DMS 273 (cell line): ENCODE measurements around the gene PRRX1.

Experiments
- DNase-seq: peaks from one replicate; lab custom pipeline; 2025; ENCODE audit not compliant: unreplicated experiment; lab: John Stamatoyannopoulos, UW

The PRRX1 gene

DNA sequence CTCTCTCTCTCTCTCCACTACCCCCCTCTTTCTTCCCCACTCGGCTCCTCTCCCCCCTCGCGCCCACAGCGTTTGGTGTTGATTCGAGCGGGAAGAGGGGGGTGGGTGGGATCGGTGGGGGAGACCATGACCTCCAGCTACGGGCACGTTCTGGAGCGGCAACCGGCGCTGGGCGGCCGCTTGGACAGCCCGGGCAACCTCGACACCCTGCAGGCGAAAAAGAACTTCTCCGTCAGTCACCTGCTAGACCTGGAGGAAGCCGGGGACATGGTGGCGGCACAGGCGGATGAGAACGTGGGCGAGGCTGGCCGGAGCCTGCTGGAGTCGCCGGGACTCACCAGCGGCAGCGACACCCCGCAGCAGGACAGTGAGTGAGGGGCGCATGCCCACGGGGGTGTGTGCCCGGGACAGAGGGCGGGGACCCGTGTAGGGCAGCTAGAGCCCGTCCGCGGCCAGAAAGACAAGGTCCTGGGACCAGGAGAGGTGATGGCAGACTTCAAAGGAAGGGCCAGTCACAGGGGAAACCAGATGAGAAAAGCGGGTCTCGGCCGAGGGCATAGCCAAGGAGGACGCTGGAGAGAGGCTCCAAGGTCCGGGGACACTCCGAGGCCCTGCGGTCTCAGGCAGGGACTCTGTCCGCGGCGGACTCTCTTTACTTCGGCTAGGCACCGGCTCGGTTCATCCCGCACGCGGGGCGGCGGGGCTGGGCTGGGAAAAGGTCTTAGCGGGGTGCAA, at the start of gene PRRX1:
TSS of gene PRRX1 (plus strand) at position 39 of the 735 bp plus-strand sequence. CDS start at position 127, 88 bp downstream.
- DNase-seq = no peak

DNA sequence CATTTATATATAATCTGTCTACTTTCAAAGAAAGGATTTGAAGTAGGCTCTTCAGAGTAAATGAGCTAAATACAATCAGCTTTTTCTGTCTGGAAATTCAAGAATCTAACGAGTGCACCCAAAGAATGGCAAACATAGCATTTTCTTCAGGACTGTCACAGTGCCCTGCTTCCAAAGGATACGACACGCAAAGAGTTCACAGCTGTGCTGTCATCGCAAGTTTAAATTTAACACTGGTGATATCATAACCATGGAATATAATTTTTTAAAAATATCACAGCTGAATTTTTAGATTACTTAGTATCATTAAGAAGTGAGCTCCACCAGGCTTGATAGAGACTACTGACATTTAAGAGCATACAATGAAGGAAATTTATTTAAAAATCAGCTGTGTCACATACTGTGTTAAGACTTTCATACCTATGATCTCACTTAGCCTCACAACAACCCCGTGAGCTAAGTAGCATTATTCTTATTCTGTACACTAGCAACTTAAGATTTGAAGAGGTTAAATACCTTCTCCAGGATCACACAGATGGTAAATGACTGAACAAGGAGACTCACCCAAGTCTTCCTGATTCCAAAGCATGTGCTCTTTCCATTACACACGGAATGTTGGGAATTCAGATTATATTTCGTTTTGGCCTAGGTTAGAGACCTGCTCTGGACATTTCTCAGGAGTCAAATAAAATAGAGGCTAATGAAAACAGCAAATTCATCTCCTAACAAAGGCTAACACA, 46.2 kb upstream of the PRRX1 start:
- no peak for DNase-seq

DNA sequence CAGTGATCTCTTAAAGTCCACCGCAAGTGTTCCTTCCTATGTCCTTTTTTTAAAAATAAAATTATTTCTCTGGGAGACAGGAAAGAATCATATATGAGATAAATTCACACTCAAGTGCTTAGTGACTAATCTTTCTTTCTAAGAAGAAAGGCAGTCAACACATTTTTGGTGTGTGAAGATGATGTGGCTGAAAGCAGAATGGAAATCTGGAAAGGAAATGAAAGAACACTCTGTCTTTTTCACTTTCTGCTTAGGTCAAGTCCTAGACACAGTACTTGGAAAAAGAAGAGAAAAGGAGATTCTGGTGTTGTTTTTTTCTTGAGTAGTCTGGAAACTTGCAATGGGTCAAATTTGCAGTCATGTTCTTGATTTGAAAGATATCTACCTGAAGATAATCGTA, 45.5 kb upstream of the PRRX1 start:
- no peak for DNase-seq

DNA sequence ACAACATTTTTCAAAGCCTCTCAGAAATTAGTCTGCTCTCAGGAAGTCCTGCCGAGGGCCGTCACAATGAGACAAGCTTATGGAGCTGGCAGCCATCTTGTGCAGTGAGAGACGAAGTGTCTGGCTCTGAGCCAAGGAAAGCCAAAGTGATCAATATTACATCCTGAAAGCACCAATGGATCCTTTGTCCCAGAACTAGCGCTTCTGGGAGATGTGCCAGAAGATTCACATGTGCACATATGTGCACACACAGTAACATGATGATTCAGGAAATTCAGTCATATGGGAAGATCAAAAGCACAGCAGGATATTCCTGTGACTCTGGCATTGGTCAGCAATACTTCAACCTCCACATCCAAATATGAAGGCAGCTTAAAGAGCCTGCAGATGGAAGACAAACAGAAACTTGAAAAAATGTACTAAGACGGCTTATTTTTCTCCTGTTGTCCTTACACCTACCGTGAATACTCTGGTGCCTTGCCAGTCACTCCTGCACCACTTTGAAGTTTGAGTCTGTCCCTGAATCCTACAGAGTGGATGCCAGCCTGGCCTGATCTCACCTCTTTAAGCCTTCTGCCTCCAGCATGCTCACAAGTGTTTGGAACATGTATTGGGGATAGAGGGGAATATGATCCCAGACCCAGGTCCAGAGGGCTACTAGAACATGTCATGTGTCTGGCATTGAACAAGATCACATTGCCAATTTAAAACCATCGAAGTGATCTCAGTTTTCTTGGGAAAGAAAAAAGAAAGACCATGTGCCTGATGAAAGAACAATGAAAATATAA, 44.5 kb upstream of the PRRX1 start:
- DNase-seq = peak; percentile 17

DNA sequence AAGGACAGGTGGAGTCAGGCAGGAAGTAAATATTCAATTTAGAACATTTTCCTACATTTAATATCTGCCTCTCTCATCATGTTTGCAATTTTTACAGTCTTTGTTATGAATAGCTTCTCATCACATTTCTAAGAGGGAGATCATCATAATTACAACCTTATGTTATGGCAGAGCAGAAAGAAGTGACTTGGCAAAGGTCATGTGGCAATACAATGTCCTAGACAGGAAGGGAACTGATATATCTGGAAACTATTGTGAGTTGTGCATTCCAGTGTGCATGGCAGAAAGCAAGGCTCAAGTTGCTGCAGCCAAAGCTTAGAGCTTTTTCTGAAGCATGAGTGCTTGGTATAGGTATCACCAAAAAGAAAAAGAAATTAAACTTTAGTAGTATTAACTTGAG, 43.8 kb upstream of the PRRX1 start:
- DNase-seq = no peak

DNA sequence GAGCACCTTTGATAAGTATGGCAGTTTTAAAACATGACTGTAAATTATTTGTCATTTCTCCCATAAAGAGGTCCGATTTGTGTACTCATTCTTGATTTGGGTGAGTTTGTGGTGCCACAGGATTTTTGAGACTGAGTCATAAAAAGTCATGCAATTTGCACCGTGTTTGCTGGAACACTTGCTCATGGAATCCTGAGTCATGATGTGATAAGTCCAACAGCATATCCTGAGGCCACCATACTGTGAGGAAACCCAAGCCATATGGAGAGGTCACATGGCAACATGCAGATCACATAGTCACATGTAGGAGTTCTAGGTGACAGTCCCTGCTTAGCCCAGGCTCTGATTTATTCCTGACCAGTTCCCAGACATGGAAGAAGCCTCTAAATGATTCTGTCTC, 40.8 kb upstream of the PRRX1 start:
- DNase-seq = no peak

DNA sequence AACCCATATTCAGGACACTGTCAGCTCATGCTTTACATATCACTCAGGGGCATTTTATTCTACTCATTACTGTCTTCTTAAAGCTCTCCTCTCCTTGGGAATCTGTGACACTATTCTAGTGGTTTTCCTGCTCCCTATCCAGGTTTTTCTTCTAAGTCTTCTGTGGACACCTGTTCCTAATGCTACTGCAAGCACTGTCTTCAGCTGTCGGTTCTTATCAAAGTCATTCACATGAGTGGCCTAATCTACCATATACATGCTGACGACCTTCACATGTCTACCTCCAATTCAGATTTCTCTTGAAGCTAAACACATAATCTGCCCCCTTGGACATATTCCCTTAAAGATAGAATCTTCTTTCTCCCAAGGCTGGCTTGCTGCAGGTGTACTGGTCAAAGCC, 39.8 kb upstream of the PRRX1 start:
- no peak for DNase-seq

DNA sequence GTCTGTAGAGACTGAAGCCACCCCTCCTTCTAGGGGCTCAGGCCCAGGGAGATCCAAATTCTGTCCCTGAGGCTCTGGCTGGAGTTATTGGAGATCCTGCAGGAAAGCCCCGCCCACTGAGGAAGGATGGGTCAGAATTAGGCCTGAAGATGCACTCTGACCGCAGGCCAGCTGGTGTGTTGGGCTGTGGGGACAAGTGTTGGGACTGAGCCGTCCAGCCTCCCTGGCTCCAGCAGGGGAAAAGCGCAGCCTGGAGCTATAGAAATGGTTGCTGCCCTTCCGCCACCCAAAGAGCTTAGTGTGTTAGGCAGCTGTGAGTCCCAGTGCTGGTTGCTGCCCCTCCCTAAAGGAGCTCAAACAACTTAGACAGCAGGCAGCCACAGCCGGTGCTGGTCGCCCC, 33.0 kb upstream of the PRRX1 start:
- no peak for DNase-seq

DNA sequence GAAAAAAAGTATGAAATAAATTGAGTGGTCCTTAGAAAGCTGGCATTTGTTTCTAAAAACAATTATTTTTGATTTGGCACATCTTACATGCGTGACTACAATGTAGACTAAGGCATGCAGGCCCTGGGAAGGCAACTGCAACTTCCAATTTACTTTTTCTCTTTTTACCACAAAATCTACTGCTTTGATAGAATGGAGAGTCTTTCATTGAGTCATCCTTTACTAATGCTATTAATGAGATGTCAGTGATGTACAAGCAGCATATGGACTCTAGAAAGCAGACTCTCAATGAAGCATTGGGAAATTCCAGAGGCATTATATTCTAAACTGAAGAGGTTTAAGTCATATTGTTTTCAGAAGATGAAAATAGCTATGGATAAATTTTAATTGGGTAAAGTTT, 29.6 kb upstream of the PRRX1 start:
- no peak for DNase-seq

DNA sequence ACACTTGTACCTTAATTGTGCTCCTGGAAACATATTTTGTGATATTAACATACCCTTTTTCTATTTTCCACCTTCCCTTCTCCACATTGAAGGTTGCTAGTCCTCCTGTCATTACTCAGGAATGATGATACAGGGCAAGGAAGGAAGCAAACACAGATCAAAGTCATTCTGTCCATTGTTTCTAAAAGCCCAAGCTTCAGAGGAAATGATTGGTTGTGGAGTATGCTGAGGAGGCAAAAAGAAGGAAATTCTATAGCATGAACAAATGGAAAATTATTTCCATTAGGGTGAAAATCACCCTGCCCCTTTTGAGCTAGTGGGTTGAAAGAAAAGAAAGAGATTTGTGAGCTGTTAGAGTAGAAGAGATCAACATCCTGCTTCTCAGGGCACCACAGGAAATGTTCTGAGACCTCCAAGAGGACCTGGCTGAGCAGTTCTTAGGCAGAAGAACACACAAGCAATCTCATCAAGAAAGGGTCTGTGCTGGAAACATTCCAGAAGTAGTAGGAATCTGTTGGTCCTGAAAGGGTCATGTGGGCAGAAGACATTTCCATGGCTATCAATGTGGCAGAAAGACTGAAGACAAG, 29.0 kb upstream of the PRRX1 start:
- no peak for DNase-seq

DNA sequence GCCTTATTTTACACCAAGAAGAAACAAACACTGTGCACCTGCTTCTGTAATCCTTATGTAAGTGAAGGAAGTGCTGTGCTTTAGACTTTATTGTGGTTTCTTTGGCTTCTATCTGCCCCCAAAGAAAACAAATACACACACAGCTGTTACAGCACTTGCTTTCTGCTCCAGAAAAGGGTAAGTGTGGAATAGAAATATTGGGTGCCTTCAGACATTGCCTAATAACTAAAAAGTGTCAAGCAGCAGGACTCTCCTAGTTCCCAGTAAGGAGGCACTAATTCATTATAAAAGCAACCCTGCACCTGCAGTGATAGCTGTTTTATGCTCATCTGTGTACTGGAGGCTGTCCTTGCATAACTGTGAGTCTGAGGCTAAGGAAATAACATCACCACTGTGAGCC, 23.4 kb upstream of the PRRX1 start:
- DNase-seq = no peak

DNA sequence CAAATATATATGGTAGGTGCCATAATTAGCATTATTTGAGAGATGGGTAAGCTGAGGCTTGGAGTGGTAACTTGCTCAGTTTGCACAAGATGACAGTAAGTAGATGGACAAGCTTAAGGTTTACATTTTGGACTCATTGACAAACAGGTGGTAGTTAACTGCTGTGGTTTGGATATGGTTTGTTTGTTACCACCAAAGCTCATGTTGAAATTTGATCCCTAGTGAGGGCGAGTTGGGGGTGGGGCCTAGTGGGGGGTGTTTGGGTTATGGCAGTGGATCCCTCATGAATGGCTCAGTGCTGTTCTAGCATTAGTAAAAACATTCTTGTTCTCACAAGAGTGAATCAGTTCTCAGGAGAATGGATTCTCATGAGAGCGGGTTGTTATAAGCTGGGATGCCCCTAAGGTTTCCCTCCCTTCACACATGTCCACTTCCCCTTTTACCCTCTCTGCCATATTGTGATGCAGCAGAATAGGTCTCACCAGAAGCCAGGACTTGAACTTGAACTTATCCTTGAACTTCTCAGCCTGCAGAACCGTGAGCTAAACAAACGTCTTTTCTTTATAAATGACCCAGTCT, 6.6 kb upstream of the PRRX1 start:
- no peak for DNase-seq

DNA sequence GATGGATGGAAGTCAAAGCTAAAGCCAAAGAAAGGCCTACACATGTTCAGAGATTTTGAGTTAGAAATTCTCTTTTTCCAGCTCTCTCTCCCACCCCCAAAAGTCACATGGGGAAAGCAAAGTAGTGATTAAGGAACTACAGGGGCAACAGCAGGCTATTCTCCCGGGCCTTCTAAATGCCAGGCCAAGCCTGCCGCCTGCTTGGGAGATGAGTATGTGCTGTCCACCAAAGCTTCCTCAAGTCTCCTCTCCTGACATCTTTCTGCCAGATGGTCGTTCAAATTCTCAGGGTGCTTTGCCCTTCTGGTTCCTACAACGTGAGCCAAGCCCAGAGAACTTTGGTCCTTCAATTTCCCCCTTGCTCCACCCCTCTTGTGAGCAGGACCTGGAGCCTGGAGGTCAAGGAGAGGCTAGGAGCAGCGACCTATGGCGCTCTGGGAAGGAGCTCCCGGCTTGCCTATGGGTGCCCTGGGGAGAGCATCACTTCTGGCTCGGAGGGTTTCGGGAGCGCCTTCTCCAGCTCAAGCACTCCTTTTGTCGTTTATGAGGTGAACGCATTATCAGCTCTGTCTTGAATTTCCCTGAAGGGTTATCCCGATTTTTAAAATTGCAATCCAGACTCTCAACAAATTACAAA, 4.4 kb upstream of the PRRX1 start:
- DNase-seq = no peak

DNA sequence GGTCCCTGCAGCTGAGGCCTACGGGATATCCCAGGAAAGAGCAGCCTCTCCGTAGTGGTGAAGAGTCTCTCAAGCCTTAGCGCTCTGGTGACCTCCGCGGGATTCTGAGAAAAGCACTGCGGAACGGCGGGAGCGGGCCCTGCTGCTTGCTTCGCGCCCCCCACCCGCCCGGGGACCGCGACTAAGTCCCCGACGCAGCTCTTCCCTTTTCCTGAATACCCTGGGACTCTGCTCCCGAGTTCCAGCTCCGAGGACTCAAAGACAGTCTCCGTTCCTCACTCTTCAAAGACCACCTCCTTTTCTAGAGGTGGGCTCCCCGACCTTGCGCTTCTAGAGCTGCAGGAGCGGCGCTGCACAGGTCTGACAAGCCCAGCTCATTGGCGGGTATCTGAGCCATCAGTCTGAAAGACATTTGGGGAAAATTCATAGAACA, 3.6 kb upstream of the PRRX1 start:
- no peak for DNase-seq

DNA sequence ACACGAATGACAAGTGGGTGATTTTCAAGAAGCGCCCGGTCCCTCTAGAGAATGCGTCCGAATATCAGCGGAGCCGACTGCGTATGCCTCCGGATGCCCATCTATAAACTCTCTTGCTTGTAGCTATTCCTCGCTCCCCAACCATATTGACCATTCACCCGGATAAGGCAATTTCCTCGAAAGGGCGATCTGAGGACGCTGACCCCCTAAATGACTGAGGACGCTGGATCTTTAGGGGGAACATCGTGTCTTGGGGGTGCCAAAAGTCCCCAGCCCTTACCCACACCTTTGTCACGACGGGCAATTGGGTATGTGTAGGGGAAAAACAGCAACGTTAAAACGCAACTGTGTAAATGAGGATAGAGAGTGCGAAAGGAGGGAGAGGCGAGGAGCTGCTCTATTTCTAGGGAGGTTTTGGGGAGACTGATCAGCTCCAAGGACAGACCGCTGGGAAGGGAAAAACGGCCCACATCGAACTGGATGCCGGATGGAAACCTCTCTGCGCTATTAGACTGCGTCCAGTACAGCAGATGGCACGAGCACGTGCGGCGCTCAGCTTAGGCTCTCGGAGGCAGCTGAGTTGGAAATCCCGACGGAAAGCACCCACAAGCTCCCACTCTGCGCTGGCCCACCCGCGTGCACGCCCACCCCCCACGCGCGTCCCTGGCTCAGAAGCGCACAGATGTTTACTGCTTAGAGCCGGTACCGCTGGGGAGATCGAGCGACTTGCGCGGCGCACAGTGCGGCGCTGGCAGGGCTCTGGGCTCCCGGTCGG, 2.9 kb upstream of the PRRX1 start:
- no peak for DNase-seq

DNA sequence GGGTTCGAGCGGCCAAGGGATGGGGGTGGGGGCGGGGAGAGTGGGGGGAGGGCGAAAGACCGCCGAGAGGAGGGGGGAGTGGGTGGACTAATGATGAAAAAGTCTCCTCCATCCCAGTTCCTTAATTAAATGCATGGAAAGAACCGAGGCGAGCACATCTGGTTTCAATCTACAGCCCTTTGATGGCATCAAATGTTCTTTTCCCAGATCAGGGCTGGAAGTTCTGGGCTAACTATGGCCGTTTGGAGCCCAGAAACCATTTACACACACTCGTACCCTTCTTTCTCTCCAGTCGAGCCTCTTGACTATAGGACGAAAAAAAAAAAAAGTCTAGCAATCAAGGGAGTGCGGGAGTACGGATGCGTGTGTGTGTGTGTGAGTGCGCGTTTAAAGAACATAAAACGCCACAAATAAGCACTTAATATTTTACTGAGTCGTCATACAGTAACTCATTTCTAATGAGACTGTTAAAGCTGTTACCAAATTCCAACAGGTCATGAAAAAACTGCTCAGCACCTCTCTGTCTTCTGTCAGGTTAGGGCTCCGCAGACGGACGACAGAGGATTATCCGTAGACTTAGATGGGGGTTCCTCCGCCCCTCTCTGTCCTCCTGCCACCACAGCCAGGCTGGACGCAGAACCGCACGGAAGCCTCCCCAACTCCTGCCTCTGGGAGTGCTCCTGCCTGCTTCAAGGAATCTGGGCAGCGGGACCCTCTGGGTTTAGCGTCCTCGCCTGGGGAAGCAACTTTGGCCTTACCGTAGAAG, 2.1 kb upstream of the PRRX1 start:
- DNase-seq = no peak

DNA sequence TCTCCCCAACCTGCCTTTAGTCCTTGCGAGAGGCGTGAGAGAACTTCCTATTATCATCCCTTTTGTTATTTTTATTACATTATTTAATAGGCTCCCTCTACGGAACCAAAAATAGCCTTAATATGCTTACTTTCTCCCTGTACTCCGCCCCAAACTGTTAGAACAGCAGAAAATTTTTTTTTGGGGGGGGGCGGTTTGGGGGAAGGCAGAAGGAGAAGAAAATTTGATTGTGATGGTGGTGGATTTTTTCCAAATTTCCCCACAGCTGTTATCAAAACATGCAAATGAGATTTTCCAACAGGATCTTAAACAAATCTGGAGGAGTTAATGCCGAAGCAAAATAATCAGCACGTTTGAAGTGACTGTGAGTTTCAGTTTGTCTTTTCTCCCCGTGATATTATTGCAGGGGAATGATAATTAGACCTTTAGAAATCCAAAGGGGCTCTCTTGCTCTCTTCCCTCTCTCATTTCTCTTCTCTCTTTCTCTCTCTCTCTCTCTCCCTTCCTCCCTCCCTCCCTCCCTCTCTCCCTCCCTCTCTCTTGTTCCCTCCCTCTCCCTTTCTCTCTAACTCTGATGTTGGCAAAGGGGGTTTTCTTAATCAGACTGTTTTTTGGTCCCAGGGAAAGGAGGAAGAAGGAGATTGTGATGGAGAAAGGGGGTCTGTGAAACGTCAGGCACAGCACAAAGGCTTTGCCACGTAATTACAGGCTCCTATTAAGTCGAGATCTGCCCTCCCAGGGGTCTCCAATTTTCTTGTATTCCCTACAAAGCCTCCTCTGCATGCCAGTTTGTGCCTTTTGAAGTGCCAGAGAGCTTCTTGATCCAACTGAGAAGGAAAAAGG, 1.1 kb upstream of the PRRX1 start:
- no peak for DNase-seq

DNA sequence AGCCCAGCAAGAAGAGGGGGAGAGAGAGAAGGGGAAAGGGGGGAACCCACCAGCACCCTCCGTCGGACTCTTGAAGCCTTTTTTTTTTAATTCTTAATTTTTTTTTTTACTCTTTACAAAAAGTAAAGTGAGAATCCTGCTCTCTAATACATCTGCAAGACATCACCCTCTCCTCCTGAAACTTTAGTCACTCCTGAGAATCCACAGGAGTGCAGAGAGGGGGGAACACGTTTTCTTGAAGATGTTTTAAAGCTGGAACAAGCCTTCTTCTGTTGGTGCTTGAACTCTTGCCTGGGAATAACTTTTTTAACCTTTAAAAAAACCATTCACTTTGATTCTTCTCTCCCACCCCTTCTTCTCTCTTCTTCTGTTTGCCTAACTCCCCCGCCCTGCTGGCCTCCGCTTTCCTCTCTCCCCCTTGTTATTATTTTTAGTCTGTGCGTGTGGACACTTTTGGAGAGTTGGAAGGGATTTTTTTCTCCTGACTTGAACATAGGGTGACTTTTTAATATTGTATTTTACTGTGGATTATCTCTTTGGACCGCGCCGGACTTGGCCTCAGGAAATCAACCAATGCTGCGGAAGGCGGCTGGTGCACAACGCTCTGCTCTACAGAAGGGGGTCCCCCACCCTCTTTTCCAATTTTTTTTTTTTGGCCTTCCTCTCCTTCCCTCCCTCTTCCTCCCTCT, 383 bp upstream of the PRRX1 start:
- DNase-seq = no peak
